HG03097 (cell line): ENCODE data around the gene METTL8.
"Not testable (repeated sequence)": the region's sequence is repeated elsewhere in the genome, so short reads cannot be mapped to it uniquely, and the experiment has no call there.

ENCODE experiments used
- ATAC-seq: cut with Tn5 transposase; IDR thresholded peaks from one replicate; pipeline ENCODE4 v1.9.1; 2021; ENCODE audit not compliant: unreplicated experiment, low FRiP score

METTL8 gene

GRCh38 chr2:171430516-171431410 is 3.0 kb downstream of the METTL8 start:
- ATAC-seq, result no peak

DNA sequence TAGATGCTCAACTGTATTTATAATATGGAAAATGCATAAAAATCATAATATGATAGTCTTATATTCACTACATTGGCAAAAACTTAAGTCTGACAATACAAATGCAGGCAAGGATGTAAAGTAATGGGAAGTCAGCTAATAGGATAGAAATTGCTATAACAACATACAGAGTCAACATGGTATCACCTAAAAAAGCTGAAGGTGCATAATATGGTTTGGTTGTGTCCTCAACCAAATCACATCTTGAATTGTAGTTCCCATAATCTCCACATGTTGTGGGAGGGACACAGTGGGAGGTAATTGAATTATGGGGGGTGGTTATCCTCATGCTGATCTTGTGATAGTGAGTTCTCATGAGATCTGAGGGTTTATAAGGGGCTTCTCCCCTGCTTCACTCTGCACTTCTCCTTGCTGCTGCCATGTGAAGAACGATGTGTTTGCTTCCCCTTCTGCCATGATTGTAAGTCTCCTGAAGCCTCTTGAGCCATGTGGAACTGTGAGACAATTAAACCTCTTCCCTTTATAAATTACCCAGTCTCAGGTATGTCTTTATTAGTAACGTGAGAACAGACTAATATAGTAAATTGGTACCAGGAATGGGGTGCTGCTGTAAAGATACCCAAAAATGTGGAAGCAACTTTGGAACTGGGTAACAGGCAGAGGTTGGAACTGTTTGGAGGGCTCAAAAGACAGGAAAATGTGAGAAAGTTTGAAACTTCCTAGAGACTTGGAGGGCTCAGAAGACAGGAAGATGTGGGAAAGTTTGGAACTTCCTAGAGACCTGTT is 10.9 kb downstream of the METTL8 start:
- ATAC-seq, result not testable (repeated sequence)

DNA sequence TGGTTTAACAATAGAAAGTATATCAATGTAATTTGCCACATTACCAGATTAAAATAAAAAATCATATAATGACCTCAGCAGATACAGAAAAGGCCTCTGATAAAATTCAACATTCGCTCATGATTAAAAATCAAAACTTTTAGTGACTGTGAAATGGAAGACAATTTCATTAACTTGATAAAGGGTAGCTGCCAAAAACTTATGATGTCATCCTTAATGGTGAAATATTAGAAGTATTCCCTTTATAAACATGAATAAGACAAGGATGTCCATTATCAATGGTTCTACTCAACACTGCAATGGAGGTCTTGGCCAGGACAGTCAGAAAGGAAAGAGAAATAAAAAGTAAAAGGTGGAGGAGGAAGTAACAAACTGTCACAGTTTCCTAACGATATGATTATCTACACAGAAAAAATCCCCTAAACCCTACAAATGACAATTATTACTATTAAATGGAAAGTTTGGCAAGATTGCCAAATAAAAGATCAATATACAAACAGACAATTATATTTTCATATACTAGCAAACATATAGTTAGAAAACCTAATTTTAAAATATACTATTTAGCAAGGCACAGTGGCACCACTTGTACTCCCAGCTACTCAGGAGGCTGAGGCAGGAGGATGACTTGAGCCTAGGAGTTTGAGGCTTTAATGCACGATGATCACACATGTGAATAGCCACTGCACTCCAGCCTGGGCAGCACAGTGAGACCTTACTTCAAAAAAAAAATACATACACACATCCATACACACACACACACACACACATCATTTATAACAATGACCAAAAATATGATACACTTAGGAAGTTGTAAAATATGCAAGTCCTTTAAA is 12.8 kb downstream of the METTL8 start:
- ATAC-seq, result no peak

DNA sequence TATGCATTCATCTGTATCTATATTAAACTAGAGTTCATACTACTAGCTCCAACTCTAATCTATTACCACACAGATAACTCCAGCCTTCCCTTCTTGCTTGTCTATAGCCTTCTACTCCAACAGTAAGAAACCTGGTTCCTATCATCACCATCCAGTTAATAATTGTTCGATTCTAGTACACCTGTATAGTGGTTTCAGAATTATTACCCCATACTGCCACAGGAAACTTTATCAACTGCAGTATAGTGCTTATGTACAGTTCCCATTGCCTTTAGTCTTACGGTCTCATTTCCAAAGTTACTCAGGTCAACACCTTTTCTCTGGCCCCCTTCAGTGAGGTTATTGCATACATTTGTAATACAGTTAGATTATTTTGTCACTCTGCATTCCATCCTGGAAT is 14.5 kb downstream of the METTL8 start:
- no peak for ATAC-seq

GRCh38 chr2:171416009-171416926 is 17.5 kb downstream of the METTL8 start:
- ATAC-seq, result peak; percentile 82

GRCh38 chr2:171414645-171415044 is 19.1 kb downstream of the METTL8 start:
- ATAC-seq, result not testable (repeated sequence)

DNA sequence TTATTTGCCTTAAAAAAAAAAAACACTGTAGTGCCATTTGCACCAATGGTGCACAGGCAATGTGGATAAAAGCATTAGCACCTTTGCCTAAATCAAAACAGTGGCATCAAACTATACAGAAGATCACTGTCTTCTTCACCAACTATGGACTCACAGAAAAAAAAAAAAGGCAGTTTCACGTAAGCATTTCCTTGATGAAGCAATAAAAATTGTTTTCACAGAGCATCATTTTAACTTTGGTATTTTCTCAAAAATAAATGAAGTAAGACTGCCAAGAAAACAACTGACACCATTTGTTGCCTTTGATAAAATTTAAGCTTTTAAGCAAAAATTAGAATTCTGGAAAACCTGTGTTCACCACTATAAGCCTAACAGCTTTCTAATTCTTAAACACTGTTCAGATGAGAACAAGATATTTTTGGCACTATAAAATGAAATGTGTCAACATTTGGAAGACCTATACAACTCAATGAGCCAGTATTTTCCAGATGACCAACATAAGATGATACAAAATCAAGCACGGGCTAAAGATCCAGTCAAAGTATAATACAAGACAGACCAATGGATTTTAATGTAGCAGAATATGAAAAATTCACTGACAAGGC is 21.1 kb downstream of the METTL8 start:
- no peak for ATAC-seq

- ATAC-seq, result no peak
These were observed 21.9 kb downstream of the METTL8 start for GRCh38 chr2:171411791-171412483.

DNA sequence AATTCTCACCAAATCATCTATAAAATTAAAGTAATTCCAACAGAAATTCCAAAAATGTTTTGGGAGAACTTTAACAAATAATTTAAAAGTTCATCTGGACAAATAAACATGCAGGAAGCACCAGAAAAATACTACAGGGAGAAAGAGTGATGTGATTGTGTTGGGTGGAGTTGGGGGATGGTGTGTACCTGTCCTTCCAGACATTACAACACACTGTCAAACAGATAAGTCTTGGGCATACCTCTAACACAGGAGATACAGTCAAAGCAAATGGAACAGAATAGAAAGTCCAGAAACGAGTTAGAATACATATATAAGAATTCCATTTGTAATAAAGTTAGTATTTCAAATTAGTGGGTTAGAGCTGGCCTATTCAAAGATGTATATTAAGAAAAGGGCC is 22.6 kb downstream of the METTL8 start:
- ATAC-seq, result no peak

DNA sequence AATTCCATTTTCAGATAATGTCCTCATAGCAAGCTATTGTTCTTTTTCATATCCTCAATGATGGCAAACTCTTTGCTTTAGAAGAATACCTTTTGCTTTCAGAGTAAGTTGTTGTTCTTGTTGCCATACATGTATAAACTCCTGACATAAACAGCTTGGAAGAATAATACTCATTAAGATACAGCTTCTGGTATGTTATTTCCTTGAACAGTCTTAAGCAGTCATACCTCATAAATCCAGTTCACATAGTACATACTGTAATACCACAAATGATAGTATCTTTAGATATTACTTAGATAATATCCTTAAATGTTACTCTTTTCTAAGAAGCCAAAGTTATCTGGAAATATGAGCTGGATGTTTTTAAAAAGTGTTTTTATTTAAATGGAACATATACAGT is 23.2 kb downstream of the METTL8 start:
- ATAC-seq, result no peak

GRCh38 chr2:171410101-171410500 is 23.7 kb downstream of the METTL8 start:
- no peak for ATAC-seq

GRCh38 chr2:171409436-171409971 is 24.3 kb downstream of the METTL8 start:
- ATAC-seq, result no peak

GRCh38 chr2:171407676-171408044 is 26.1 kb downstream of the METTL8 start:
- ATAC-seq, result no peak

- ATAC-seq, result peak; percentile 51
These were observed 26.6 kb downstream of the METTL8 start for GRCh38 chr2:171407030-171407675.

DNA sequence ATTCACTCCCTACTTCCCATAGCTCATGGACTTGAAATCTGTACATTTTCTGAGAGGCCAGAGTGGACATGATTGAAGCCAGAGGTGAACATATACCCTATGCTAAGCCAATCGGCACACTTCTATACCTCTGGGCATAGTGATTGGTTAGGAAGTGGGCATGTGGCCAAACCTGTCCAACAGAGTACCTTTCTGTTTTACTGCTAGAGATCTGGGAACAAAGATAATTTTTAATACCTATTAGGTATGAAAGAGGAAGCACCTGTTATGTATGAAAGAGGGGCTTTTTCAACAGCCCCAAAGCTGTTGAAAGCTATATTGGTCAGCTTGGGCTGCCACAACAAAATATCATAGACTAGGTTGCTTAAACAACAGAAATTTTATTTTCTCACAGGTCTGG is 27.7 kb downstream of the METTL8 start:
- ATAC-seq, result peak; percentile 49

GRCh38 chr2:171405546-171405945 is 28.2 kb downstream of the METTL8 start:
- ATAC-seq, result no peak

DNA sequence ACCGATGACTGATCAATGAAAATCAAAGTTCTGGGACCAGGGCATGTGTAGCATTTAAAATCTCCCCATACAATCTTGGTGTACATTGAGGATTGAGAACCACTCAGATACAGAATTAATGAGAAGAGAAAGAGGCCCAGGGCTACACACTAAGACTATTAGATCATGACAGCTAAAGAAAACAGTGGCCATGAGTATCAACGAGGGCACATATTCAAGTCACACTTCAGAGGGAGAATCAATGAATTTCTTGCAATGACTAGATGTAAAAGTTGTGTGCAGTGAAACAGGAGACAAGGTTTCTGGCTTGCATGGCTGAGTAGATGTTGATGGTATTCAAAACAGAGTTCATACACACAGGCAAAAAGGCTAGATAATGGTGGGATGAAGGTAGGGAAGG is 29.1 kb downstream of the METTL8 start:
- ATAC-seq, result no peak

DNA sequence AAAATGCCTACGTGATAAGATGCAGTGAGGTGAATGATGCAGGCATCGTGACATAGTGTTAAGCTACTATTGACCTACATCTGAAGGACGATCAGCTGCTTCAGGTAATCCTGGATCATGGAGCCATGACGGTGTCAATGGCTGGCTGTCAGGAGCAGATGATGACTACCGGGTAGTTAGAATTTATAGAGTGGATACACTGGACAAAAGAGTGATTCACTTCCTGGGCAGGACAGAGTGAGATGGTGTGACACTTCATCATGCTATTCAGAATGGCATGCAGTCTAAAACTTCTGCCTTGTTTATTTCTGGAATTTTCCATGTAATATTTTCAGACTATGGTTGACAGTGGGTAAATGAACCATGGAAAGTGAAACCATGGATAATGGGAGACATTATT is 29.5 kb downstream of the METTL8 start:
- ATAC-seq, result no peak
